ENCODE measurements around the gene TUBD1.

- TF ChIP-seq CTCF (IDR thresholded peaks at IDR 0.05) (peak in 1 of 4 experiments; percentile 12), POLR2A (IDR thresholded peaks at IDR 0.05) (no peak)
Measured at GRCh38 chr17:59892251-59892923, 356 bp downstream of the TUBD1 start.
